GM19324 (cell line): ENCODE results near the gene CA11.
A peak's percentile ranks its signal among the peaks of the same experiment; 100 is the strongest.

Experiments
- ATAC-seq: cut with Tn5 transposase; IDR thresholded peaks from one replicate; pipeline ENCODE4 v1.9.1; 2021; ENCODE audit warnings: mild to moderate bottlenecking, moderate library complexity; ENCODE audit not compliant: unreplicated experiment, low FRiP score

Gene CA11

DNA sequence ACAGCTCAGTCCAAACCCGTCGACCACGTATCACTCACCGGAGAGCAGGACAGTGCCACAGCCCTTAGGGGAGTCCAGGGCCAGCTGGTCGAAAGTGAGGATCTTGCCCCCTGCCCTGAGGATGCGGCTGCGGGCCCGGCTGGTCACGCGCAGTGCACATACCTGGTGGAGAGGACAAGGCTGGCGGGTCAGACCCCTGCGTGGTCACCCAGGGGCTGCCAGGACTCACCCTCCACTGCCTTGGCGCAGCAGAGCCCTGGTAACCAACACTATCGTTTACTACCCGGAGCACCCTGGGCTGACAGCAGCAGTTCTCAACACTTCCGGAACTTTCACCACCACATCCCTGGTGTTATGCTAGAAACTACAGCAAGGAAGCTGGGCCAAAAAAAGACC is 29.9 kb downstream of the CA11 start:
- ATAC-seq = no peak

DNA sequence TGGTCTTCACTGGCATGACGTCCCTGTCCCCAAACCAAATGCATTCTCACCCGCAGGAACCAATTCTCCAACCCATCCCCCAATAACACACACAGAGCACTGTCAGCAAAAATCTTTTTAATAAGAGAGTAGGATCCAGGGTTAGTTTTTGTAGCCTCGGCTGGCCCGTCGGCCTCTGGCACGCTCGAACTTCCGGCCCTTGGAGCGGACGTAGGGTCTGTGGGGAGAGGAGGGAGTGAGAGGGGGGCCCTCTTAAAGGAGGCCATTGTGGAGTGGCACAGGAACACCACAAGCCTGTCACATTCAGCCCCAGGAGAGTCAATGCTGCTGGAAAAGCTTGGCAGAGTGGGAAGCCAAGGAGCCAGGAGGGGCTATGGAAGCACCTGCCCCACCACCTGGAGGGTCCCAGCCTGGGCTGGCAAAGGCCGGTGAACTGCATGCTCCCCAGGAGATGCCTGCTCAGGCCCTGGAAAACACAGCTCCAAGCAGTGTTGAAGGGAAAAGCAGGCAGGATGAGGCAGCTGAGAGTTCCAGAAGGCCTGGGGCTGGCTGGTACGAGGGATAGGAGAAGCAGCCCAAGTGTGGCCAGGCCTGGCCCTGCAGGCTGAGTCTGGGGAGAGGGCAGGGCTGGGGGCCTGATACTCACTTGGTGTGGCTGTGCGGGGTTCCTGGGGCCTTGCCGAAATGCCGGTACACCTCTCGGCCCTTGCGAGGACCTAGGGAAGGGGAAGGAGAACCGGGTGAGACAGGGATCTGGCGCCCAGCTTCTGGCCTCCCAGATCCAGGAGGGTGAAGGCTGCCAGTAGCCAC is 30.6 kb downstream of the CA11 start:
- ATAC-seq = no peak

DNA sequence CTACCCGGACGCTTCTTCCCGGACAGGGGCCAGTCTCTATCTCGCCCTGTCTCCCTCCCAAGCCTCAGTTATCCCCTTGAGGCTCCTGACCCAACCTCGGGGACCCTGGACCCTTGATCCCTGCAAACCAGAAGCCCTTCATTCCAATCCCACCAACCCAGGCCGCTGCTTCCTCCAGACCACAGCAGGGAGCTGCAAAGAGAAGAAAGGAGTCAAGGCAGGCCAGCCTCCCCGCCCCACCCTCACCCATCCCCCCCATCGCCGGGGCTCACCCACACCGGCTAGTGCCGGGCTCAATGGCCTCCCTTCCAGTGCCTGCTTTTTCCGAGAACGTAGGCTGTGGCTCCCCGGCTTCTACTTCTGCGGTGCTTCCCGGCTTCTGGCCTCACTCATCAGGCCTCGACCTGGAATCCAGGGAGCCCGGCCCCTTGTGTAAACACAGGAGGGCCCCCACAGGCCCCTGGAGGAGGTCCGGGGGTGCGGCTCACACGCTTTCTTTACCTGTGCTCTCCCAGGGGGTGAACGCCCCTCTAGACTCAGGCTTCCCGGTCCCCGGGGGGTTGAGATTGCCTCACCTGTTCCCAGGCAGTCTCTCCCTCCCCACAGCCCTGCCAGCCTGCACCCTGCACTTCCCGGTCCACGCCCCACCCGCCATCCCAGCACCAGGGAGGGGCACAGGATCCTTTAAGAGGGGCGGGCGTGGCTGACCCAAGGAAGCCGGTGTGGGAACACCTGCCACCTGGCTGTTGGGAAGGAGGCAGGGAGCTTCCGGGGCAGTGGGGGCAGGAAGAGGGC is 31.4 kb downstream of the CA11 start, which contains the start of gene FAM83E:
Gene FAM83E, minus strand, starts transcription at position 641 of the 795 bp plus-strand sequence. CDS start 1,704 bp downstream, outside the sequence.
- ATAC-seq = no peak

DNA sequence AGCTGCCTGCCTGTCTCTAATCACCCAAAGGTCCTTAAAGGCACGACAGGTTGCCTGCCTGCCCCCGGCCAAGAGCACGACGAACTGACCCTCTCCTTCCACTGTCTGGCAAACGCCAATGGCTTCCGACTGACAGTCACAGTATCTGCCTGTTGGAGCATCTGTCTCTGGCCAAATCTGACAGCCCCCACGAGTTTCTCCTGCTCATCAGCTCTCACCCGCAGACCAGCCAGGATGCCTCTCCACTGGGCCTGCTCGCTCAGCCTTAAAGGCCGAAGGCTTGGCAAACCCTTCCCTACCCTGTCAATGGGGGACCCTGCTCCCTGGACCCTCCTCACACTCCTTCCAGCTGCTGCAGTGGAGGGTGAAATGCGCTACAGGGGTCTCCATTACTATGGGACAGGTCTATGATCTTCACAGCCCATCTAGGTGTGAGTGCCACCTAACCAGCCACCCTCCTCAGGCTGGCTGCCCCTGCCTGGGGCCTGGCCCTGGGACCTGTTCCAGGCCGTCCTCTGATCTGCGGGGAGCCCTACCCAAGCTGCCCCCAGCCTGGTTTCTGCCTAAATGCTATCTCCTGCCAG is 32.0 kb downstream of the CA11 start:
- no peak for ATAC-seq

DNA sequence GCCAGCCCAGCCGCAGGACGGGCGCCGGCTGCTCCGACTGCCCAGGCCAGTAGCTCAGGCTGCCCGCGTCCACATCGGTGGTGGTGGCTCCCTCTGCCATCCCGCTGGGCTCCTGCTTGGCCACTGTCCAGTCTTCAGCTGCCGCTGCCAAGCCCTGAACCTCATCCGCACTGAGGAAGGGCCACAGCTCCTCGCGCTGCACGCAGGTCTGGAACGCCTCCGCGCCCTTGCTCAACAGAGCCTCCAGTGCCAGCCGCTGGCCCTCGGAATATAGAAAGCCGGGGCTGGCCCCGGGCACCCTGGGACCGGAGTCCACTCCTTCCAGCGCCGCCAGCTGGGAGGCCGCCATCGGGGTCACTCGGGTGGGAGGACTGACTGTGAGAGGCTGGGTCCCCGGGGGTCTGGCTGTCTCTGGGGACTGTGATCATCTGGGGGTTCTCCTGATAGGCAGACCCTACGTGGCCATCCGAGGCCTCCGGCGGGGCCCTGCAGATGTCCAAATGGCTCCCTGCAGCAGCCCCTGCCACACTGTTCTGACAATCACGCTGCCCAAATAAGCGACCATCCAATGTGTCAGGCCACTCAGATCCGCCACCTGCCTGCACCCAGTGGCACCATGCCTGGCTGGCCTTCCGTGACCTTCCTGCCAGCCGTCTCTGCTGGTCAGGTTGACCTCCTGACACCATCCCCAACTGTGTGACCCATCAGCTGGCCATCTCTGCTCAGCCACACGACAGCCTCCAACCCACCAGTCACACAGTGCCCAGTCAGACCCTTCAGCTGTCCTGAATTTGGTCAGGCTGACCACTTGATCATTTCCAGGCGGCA is 32.7 kb downstream of the CA11 start:
- ATAC-seq = no peak

DNA sequence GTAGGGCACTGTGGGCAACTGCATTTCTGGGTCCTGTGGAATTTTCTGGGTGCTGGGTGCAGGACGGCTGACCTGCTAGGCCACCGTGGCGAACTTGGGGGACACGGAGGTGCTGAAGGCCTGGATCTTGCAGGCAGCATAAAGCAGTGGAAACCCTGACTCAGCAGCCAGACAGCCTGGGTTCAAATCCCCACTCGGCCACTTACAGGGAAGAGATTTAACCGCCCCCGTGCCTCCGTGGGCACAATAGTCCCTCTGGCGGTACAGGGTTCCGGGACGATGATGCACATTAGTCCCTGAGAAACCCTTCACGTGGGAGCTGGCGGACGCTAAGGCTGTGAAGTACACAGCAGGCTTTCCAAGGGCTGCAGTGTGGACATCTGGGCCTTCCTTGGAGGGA is 34.1 kb downstream of the CA11 start:
- ATAC-seq = no peak

DNA sequence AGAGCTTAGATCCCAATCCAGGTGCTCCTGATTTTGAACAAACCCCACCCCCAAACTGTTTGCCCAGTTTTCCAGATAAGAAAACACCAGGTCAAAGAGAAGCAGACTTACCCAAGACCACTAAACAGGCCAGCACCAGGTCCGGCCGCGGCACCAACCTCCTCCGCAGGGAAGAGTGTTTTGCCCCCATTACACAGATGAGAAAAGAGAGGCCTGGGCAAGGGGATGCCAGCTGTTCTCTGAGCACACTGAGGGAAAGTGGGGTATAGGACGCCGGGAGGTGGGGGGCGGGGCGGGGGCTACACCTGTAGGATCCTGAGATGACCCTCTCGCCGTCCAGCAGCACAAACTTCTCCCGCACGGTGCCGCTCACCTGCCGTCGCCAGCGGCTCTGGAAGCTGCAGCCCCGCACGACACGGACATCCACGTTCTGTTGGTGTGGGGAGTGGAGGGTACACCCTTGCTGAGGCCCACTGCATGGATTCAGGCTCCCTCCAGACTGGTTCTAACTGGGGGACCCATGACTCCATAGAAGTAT is 36.3 kb downstream of the CA11 start:
- no peak for ATAC-seq

DNA sequence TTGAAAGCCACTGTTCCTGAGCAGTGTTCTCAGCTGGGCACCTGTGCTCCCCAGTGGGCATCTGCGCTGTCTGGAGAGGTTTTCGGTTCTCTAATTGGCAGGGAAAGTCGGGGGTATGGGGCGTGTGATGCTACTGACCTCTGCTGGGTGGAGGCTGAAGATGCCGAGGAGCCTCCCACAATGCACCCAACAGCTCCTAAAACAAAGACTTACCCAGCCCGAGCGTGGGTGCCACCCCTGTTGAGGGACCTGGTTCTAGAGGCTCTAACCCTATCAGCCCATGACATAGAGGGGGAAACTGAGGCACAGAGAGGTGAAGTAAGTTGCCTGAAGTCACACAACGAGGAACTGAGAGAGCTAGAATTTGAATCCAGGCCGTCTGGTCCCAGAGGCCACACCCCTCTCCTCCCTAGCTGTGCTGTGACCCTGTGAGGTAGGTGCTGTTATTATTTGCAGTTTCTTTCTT is 37.2 kb downstream of the CA11 start:
- ATAC-seq = peak; percentile 43

DNA sequence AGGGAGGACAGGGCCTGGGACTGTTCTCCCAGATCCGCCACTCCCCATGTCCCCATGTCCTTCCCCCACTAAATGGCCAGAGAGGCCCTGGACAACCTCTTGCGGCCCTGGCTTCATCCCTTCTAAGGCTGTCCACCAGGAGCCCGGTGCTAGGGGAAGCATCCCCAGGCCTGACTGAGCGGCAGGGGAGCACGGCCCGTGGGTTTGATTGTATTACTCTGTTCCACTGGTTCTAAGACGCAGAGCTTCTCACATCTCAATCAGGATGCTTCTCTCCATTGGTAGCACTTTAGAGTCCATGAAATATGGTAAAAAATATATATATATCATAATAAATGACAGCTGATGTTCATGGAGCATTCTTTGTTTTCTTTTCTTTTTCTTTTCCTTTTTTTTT is 38.6 kb downstream of the CA11 start:
- ATAC-seq = no peak

DNA sequence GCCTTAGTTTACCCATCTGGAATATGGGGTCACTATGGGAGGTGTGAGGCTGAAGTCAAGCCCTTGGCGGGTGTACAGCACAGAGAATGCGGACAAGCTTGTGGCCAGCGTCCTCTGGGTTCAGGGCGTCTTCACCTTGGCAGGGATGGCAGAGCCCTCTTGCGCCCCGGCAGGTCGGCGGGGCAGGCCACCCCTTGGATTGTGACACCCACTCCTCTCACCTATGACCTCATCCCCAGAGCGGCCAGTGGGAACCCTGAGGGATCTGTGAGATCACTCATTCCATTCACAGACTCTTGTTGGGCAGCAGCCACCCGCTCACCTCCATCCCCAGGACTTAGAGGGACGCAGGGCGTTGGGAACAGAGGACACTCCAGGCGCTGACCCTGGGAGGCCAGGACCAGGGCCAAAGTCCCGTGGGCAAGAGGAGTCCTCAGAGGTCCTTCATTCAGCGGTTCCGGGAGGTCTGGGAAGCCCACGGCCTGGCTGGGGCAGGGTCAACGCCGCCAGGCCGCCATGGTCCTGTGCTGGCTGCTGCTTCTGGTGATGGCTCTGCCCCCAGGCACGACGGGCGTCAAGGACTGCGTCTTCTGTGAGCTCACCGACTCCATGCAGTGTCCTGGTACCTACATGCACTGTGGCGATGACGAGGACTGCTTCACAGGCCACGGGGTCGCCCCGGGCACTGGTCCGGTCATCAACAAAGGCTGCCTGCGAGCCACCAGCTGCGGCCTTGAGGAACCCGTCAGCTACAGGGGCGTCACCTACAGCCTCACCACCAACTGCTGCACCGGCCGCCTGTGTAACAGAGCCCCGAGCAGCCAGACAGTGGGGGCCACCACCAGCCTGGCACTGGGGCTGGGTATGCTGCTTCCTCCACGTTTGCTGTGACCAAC is 39.3 kb downstream of the CA11 start, which contains the start of gene SPACA4:
Gene SPACA4, plus strand, starts transcription at position 280 of the 896 bp plus-strand sequence. Its CDS starts 237 bp downstream, at position 517.
- no peak for ATAC-seq

DNA sequence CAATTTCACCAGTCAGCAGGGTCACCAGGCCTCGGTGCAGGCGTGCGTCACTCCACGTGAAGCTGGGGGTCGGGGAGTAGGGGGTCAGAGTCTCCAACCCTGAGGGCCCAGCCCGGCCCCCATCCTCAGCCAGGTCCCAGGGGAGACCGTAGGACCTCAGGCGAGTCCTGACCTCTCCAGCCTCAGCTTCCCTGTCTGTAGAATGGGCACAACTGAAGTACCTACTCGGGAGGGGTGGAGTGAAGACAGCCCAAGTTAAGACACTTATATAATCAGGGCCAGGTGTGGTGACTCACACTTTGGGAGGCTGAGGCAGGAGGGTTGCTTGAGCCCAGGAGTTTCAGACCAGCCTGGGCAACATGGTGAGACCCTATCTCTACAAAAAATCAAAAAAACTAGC is 42.1 kb downstream of the CA11 start:
- no peak for ATAC-seq

DNA sequence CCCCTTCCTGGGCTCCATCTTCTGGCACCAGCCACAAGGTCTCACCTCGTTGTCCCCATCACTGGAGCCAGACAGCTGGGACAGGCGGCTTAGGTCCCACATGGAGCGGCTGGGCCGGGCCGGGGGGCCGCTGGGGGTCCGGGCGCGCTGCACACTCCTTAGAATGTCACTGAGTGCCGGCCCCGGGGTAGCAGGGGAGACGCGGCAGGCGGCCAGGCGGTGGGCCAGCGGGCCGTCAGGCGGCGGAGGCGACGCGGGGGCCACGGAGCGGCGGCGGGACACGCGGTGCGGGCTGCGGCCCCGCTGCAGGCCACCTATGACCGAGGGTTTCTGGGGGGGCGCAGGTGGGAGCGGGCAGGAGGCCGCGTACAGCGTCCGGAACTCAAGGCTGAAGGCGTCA is 42.5 kb downstream of the CA11 start:
- ATAC-seq = no peak

DNA sequence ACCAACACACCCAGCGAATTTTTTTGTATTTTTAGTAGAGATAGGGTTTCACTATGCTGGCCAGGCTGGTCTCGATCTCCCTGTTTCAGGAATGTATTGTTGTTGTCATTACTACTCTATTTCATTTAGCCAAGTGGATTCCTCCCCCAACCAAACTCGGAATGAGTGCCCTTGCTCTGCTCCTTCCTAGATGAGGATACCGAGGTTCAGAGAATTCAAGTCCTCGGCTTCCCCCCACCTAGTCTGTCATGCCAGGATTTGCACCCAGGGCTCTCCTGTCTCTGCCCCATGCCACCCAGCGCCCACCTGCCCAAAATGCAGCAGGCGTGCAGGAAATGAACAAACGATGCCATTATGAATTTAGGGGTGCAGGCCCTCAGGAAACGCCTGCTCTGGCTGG is 43.0 kb downstream of the CA11 start:
- ATAC-seq = no peak

DNA sequence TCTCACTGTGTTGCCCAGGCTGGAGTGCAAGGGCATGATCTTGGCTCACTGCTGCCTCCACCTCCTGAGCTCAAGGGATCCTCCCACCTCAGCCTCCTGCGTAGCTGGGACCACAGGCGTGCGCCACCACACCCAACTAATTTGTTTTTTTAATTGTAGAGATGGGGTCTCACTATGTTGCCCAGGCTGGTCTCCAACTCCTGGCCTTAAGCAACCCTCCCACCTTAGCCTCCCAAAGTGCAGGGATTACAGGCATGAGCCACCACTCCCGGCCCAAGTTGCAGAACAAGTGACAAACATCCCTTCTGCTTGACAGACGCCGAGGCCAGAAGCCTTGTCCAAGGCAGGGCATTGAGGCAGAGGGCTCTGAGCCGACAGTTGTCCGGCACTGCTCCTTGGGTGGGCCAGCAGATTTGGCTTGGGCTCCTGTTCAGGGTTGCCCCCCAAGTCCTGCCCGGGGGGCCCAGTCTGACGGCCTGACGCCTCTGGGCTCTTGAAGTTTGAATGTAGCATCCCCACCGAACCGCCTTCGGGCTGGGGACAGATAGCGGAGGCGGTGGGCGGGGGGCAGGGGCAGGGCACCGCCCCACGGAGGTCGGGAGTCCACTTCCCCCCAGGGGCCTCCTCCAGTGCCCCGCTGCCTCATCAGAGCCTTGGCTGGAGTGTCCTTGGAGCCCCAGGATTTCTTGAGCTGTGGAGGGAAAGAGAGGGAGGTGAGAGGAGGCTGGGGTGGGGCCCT is 45.1 kb downstream of the CA11 start:
- ATAC-seq = no peak

DNA sequence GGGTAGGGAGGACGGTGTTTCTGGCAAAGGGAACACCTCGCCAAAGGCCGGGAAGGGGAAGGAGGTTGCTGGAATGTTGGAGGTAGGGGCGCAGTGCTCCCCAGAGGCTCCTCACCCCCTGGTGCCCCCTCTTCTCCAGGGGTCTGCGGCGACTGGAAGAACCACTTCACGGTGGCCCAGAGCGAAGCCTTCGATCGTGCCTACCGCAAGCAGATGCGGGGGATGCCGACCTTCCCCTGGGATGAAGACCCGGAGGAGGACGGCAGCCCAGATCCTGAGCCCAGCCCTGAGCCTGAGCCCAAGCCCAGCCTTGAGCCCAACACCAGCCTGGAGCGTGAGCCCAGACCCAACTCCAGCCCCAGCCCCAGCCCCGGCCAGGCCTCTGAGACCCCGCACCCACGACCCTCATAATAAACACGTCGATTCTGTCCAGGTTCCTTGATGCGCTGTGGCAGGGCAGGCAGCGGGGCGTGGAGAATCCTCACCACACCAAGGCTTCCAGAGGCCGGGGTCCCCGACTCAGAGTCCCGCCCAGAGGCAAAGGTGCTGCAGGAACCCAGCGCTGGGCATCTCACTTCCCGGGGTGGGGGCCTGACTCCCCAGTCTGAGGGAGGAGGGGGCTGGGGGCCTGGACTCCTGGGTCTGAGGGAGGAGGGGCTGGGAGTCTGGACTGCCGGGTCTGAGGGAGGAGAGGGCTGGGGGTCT is 46.8 kb downstream of the CA11 start:
- no peak for ATAC-seq

DNA sequence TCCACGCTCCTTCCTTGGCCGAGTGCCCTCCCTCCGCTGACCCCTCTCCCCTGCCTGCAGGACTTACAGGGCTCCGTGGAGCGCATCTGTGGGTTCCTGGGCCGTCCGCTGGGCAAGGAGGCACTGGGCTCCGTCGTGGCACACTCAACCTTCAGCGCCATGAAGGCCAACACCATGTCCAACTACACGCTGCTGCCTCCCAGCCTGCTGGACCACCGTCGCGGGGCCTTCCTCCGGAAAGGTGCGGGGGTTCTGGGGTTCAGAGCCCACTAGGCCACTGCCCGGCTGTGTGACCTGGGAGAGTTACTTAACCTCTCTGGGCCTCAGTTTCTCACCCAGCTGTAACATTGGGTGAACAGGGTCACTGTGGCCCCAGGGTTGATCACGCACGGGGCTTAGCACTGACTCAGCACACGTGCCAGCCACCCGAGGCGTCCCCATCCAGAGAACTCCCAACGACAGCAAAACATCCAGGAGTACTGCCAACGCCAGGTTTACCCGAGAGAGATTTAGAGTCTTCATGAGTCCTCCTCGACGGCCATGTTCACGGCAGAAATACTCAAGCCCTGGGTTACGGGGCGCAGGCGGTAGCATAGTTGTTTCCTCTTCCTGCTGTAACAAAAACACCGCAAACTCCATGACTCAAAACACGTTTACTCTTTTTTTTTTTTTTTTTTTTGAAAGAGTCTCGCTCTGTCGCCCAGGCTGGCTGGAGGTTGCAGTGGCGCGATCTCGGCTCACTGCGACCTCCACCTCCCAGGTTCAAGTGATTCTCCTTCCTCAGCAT is 49.1 kb downstream of the CA11 start:
- ATAC-seq = no peak

DNA sequence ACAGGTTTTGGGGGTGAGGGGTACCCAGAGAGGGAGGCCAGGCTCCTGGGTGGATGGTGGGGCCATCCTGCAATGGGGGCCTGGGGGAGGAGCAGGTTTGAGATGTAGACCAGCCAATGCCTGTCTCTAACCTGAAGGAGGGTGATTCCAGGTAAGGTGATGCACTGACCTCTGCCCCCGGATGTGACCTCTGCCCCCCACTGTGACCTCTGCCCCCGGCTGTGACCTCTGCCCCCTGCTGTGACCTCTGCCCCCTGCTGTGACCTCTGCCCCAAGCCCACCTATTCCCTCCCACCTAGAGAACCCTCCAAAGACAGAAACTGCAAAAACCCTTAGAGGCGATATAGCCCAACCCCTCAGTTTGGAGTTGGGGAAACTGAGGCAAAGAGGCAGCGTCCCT is 49.8 kb downstream of the CA11 start:
- ATAC-seq = no peak
